ENCODE measurements around the gene PKM.

Gene PKM

GRCh38 chr15:72233769-72234168, 2.8 kb upstream of the PKM start:
- no peak for DNase-seq

GRCh38 chr15:72231833-72232478, 966 bp upstream of the PKM start:
- DNase-seq = peak in 1 of 2 donors; percentile 26

GRCh38 chr15:72230197-72231065, 559 bp downstream of the PKM start:
- peak; percentile 80 to 85 for DNase-seq

- DNase-seq = no peak
These were observed 1.1 kb downstream of the PKM start for GRCh38 chr15:72229947-72230196.

GRCh38 chr15:72229076-72229946, 1.7 kb downstream of the PKM start:
- DNase-seq = no peak

GRCh38 chr15:72227720-72228119, 3.3 kb downstream of the PKM start:
- DNase-seq = no peak

- DNase-seq = peak; percentile 43 to 46
These were observed 3.8 kb downstream of the PKM start for GRCh38 chr15:72227192-72227586.

GRCh38 chr15:72223278-72223677, 7.7 kb downstream of the PKM start:
- no peak for DNase-seq

- DNase-seq = no peak
These were observed 8.6 kb downstream of the PKM start for GRCh38 chr15:72222393-72222792.

- no peak for DNase-seq
These were observed 10.3 kb downstream of the PKM start for GRCh38 chr15:72220687-72221086.

GRCh38 chr15:72217216-72217615, 13.8 kb downstream of the PKM start:
- DNase-seq = no peak

GRCh38 chr15:72216079-72216478, 14.9 kb downstream of the PKM start:
- no peak for DNase-seq

GRCh38 chr15:72207558-72208085, 23.4 kb downstream of the PKM start:
- DNase-seq = no peak

- DNase-seq = no peak
These were observed 24.4 kb downstream of the PKM start for GRCh38 chr15:72206677-72207000.

GRCh38 chr15:72205896-72206676, 24.9 kb downstream of the PKM start:
- DNase-seq = no peak

GRCh38 chr15:72205273-72205672, 25.7 kb downstream of the PKM start:
- DNase-seq = no peak

GRCh38 chr15:72203507-72203837, 27.5 kb downstream of the PKM start:
- DNase-seq = no peak

GRCh38 chr15:72202801-72203506, 28.0 kb downstream of the PKM start:
- no peak for DNase-seq

- DNase-seq = no peak
These were observed 28.7 kb downstream of the PKM start for GRCh38 chr15:72202302-72202701.

- DNase-seq = no peak
These were observed 29.5 kb downstream of the PKM start for GRCh38 chr15:72201391-72201921.

- DNase-seq = no peak
These were observed 30.4 kb downstream of the PKM start for GRCh38 chr15:72200395-72201237.

Data from stimulated activated CD4-positive, alpha-beta T cell treated with anti-CD3 and anti-CD28 coated beads, Interleukin-2, amount 100 ng/mL, for 48 hours (primary cell).